Panc1 (cell line): ENCODE data around the gene IFT52. TPM values are rescaled to one million over a fixed set of nuclear protein-coding genes. Genes with fewer than 3 reads are reported as not detected.

Experiments
- ATAC-seq: fragments of 200-7000 bp; cut with Tn5 transposase; 2 replicates; pipeline ENCODE4 v1.9.1; 2020; ENCODE audit warnings: mild to moderate bottlenecking, moderate library complexity
- BruUV-seq: library from RNA; stranded (reverse); fragments of 400-500 nt; replicated peaks from 2 replicates; lab custom pipeline; 2021; lab: Mats Ljungman, UMichigan
- CTCF ChIA-PET: fragments of 300-600 bp; sonication (Branson Sonifier 250); formaldehyde crosslinking; loops from one replicate; lab custom pipeline; 2022; ENCODE audit warnings: antibody characterized with exemption; lab: Charles Lee
- POLR2A ChIA-PET: fragments of 300-600 bp; sonication (Branson Sonifier 250); formaldehyde crosslinking; loops from one replicate; lab custom pipeline; 2022; ENCODE audit warnings: antibody characterized with exemption; lab: Charles Lee
- DNase-seq: peaks from one replicate; pipeline ENCODE4 v3.0.0-alpha.2; 2010; ENCODE audit warnings: low read depth, low spot score
- H3K27ac ChIP-seq: 2 replicates; pipeline ENCODE4 v1.5.1; 2011; ENCODE audit warnings: mild to moderate bottlenecking, low read length, inconsistent platforms
- H3K27me3 ChIP-seq: fragments of 200-500 bp; sonication (Bioruptor generic); 2 replicates; pipeline ENCODE4 v1.6.0; 2014; ENCODE audit warnings: low read length, inconsistent platforms; ENCODE audit not compliant: control insufficient read depth, insufficient read depth
- H3K36me3 ChIP-seq: fragments of 200-500 bp; sonication (Bioruptor generic); 2 replicates; pipeline ENCODE4 v1.5.1; 2014; ENCODE audit warnings: inconsistent platforms, mild to moderate bottlenecking, low read length, moderate library complexity; ENCODE audit not compliant: control insufficient read depth, insufficient read depth
- H3K4me1 ChIP-seq: 2 replicates; pipeline ENCODE4 v1.5.1; 2011; ENCODE audit warnings: inconsistent platforms, mild to moderate bottlenecking, low read length, moderate library complexity; ENCODE audit not compliant: control insufficient read depth, insufficient read depth
- H3K4me3 ChIP-seq, 2 experiments: 2 replicates each; pipeline ENCODE4 v1.5.1; 2011 to 2012; ENCODE audit warnings: low read depth in 2 of 2, low read length in 2 of 2, mild to moderate bottlenecking in 2 of 2, inconsistent platforms in 1 of 2, moderate library complexity in 1 of 2
- H3K9me3 ChIP-seq: fragments of 200-500 bp; sonication (Bioruptor generic); 2 replicates; pipeline ENCODE4 v1.5.1; 2014; ENCODE audit warnings: low read depth, mild to moderate bottlenecking, inconsistent platforms, low read length, moderate library complexity; ENCODE audit not compliant: control insufficient read depth, insufficient read depth
- CTCF ChIP-seq: fragments of 450-650 bp; IDR thresholded peaks from 2 replicates; pipeline ENCODE4 v1.5.1; 2017; ENCODE audit warnings: mild to moderate bottlenecking
- POLR2AphosphoS5 ChIP-seq: IDR thresholded peaks from 2 replicates; pipeline ENCODE4 v1.6.1; 2012; ENCODE audit warnings: mild to moderate bottlenecking, low read depth, low read length, moderate library complexity
- REST ChIP-seq, 2 experiments: IDR thresholded peaks; 2 replicates each; pipeline ENCODE4 v1.6.1; 2011 to 2012; ENCODE audit warnings: low read depth in 2 of 2, control low read depth in 1 of 2, low read length in 1 of 2, mild to moderate bottlenecking in 1 of 2, moderate library complexity in 1 of 2; ENCODE audit not compliant: insufficient read depth in 1 of 2
- SIN3A ChIP-seq: IDR thresholded peaks from 2 replicates; pipeline ENCODE4 v1.6.1; 2012; ENCODE audit warnings: low read depth, mild to moderate bottlenecking, low read length, moderate library complexity, borderline replicate concordance; ENCODE audit not compliant: insufficient read depth
- TCF7L2 ChIP-seq: IDR thresholded peaks from 2 replicates; pipeline ENCODE4 v1.6.1; 2011; ENCODE audit warnings: mild to moderate bottlenecking, low read depth, low read length, inconsistent platforms
- in situ Hi-C: cut with HindIII; loops from 2 replicates; pipeline ENCODE4 v1.10.0; 2016; ENCODE audit warnings: low sequenced_read_pairs, low pct_unique_long_range_greater_than_20kb
- intact Hi-C: fragments of 100-400 bp; cut with micrococcal nuclease; formaldehyde crosslinking; loops from one replicate; pipeline ENCODE4 v1.10.0; 2022; ENCODE audit not compliant: unreplicated experiment
- total RNA-seq: library from RNA; stranded (reverse); gene quantifications from one replicate; pipeline ENCODE4 v1.2.1, GENCODE V29; 2021; ENCODE audit not compliant: unreplicated experiment

The IFT52 gene
- total RNA-seq, 1 experiment from 2014 or later = 29.2 TPM

DNA sequence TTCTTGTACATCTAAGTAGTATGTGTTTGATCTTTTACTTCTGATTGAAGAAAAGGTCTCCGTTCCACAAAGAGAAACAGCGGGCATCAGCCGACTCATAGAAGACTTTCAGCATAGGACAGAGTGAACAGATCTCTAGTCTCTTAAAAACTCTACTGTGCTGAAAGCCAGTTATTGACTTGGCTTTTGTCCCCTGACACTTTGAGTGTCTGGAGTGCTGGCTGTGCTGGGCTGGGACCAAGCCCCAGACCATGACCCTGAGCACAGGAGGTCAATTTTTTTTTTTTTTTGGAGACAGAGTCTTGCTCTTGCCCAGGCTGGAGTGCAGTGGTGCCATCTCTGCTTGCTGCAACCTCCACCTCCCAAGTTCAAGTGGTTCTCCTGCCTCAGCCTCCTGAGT lies 104.0 kb downstream of the IFT52 start:
- intact Hi-C loops (loop anchor here (10.0 kb wide), 1 partner anchor 150 kb away; no protein-coding TSS in a partner anchor), in situ Hi-C loops (no loop called here)
- peaks cover 2% of the 10 kb centered on the region; the same call in 1 of the 2 replicates for H3K36me3 ChIP-seq
- H3K9me3 ChIP-seq = no peaks in the 10 kb centered on the region
- no peak for DNase-seq
- no TSS peak for BruUV-seq
- POLR2A ChIA-PET = no interaction called here
- TF ChIP-seq CTCF (no peak), REST (IDR thresholded peaks at IDR 0.05; ENCODE audit: insufficient read depth in 1 of 2, low read depth in 2 of 2, low read length in 1 of 2) (no peak), SIN3A (no peak), TCF7L2 (no peak), POLR2AphosphoS5 (no peak)
- no peak overlapping the region for H3K4me3 ChIP-seq
- ATAC-seq = no peak
- no peak overlapping the region for H3K27ac ChIP-seq
- H3K4me1 ChIP-seq = no peaks in the 10 kb centered on the region
- CTCF ChIA-PET = interaction anchor here (1.2 kb wide), 1 partner anchor 245 kb away, joined by 7 read pairs; no protein-coding TSS in a partner anchor
- no peaks in the 10 kb centered on the region for H3K27me3 ChIP-seq

GRCh38 chr20:43695571-43695970 lies 104.8 kb downstream of the IFT52 start:
- ChIA-PET POLR2A (no interaction called here), CTCF (interaction anchor here (1.2 kb wide), 1 partner anchor 246 kb away, joined by 7 read pairs; no protein-coding TSS in a partner anchor)
- ATAC-seq (no peak), DNase-seq (no peak)
- in situ Hi-C loops (no loop called here), intact Hi-C loops (loop anchor here (10.0 kb wide), 1 partner anchor 151 kb away; no protein-coding TSS in a partner anchor)
- no TSS peak for BruUV-seq
- TF ChIP-seq REST (IDR thresholded peaks at IDR 0.05; ENCODE audit: insufficient read depth in 1 of 2, low read depth in 2 of 2, low read length in 1 of 2) (no peak), TCF7L2 (no peak), SIN3A (no peak), POLR2AphosphoS5 (no peak), CTCF (no peak)
- Histone ChIP-seq H3K4me1 (no peaks in the 10 kb centered on the region), H3K27ac (no peak overlapping the region), H3K36me3 (peaks cover 2% of the 10 kb centered on the region; the same call in 1 of the 2 replicates), H3K9me3 (no peaks in the 10 kb centered on the region), H3K4me3 (no peak overlapping the region), H3K27me3 (no peaks in the 10 kb centered on the region)
